ENCODE data around the gene GGT7.

- TF ChIP-seq ARNT (IDR thresholded peaks at IDR 0.05) (no peak), FOXA1 (IDR thresholded peaks at IDR 0.05) (no peak)
These were observed 11.1 kb downstream of the GGT7 start for GRCh38 chr20:34861386-34862084.
